Measurements from ENCODE around the gene CHI3L1. TPM values are rescaled to one million over a fixed set of nuclear protein-coding genes. Genes with fewer than 3 reads are reported as not detected.

The CHI3L1 gene
- total RNA-seq, 1 experiment from 2014 or later, result 5.7 TPM

GRCh38 chr1:203181586-203182386 is 4.7 kb downstream of the CHI3L1 start:
- DNase-seq (ENCODE audit: low read depth), result no peak

GRCh38 chr1:203180611-203181330 is 5.7 kb downstream of the CHI3L1 start:
- no peak for DNase-seq (ENCODE audit: low read depth)

- DNase-seq (ENCODE audit: low read depth), result no peak
Observed at GRCh38 chr1:203179667-203180005, 6.9 kb downstream of the CHI3L1 start.

GRCh38 chr1:203178821-203179666 is 7.5 kb downstream of the CHI3L1 start:
- no peak for DNase-seq (ENCODE audit: low read depth)

- peak; percentile 90 for DNase-seq (ENCODE audit: low read depth)
Observed at GRCh38 chr1:203178083-203178482, 8.4 kb downstream of the CHI3L1 start.

GRCh38 chr1:203177470-203178039 is 8.9 kb downstream of the CHI3L1 start:
- DNase-seq (ENCODE audit: low read depth), result peak; percentile 86

- DNase-seq (ENCODE audit: low read depth), result no peak
Observed at GRCh38 chr1:203177036-203177405, 9.5 kb downstream of the CHI3L1 start.

GRCh38 chr1:203176273-203177035 is 10.1 kb downstream of the CHI3L1 start:
- DNase-seq (ENCODE audit: low read depth), result no peak

- no peak for DNase-seq (ENCODE audit: low read depth)
Observed at GRCh38 chr1:203175827-203176241, 10.7 kb downstream of the CHI3L1 start.

- DNase-seq (ENCODE audit: low read depth), result no peak
Observed at GRCh38 chr1:203175237-203175826, 11.2 kb downstream of the CHI3L1 start, which contains the start of gene MYBPH. Gene MYBPH (minus strand): TSS chr1:203175826. CDS start chr1:203175755, 71 bp downstream.

GRCh38 chr1:203174324-203174985 is 12.0 kb downstream of the CHI3L1 start:
- DNase-seq (ENCODE audit: low read depth), result no peak

GRCh38 chr1:203173566-203173965 is 12.9 kb downstream of the CHI3L1 start:
- DNase-seq (ENCODE audit: low read depth), result no peak

- no peak for DNase-seq (ENCODE audit: low read depth)
Observed at GRCh38 chr1:203173011-203173555, 13.4 kb downstream of the CHI3L1 start.

- peak; percentile 42 for DNase-seq (ENCODE audit: low read depth)
Observed at GRCh38 chr1:203172184-203173010, 14.1 kb downstream of the CHI3L1 start.

- no peak for DNase-seq (ENCODE audit: low read depth)
Observed at GRCh38 chr1:203171341-203172183, 14.9 kb downstream of the CHI3L1 start.

GRCh38 chr1:203170625-203171330 is 15.7 kb downstream of the CHI3L1 start:
- peak; percentile 21 for DNase-seq (ENCODE audit: low read depth)

Data from HT1080 (cell line).